RPMI7951 (cell line): ENCODE data around the gene WDR47. TPM values are rescaled to one million over a fixed set of nuclear protein-coding genes. Genes with fewer than 3 reads are reported as not detected.
"Not testable (repeated sequence)": the region's sequence is repeated elsewhere in the genome, so short reads cannot be mapped to it uniquely, and the experiment has no call there.

Experiments used
- DNase-seq: peaks from one replicate; pipeline ENCODE4 v3.0.0-alpha.2; 2012; ENCODE audit warnings: low read depth
- total RNA-seq: library from RNA; depleted of rRNA; stranded (reverse); fragments of >200 nt; shearing (Covaris generic); gene quantifications from 2 replicates; pipeline ENCODE4 v1.2.3, GENCODE V29; 2014

Gene WDR47
- total RNA-seq, 1 experiment from 2014 or later = 24.3 TPM

DNA sequence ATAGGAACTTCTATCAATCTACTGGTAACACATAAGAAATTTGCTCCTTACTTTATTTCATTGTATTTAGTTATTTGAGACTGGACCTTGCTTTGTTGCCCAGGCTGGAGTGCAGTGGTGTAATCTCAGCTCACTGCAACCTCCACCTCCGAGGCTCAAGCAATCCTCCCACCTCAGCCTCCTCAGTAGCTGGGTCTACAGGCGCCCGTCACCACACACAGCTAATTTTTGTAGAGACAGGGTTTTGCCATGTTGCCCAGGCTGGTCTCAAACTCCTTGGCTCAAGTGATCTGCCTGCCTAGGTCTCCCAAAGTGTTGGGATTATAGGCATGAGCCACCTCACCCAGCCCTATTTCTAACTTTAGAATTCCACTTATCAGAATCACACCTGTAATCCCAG, 10.2 kb upstream of the WDR47 start:
- DNase-seq = not testable (repeated sequence)

DNA sequence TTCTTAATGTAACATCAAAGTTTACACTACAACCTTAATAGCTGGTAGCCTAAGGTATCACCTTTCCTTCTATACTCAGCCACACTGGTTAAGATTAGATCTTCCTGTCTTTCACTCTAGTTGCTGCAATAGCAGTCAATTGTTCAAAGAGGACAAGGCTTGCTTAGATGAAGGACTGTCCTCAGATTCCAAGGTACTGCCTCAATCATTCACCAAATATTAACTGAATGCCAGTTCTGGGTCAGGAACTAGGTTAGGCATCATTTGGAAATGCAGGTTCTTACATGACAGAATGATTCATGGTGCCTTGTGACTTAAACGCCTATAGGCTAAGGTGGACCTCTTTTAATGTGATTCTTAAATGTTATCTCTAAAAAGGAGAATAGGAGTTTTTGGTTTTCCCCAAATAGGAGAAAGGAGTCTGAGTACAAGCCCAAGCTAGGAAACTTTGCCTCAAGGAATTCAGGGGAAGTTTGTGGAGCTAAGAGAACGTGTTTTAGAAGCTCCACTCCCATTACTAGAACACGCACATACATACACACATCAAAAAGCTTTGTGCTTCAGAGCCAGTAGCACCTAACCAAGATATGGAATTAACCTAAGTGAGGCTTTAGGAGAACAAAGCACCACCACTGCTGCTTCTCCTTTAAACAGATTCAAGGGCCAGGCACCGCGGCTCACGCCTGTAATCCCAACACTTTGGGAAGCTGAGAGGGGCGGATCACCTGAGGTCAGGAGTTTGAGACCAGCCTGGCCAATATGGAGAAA, 8.5 kb upstream of the WDR47 start:
- DNase-seq = no peak

DNA sequence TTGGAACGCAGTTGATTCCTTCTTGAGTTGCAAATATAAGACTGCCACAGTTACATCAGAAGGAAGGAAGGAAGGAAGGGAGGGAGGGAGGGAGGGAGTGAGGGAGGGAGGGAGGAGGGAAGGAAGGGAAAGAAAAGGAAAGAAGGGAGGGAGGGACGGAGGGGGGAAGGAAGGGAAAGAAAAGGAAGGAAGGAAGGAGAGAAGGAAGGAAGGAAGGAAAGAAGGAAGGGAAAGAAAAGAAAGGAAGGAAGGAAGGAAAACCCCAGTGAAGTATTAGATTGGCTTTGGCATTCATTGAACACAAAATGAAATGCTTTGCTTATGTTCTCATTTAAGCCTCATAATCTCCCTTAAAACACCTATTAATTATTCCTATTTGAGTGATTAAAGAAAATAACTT, 6.4 kb upstream of the WDR47 start:
- no peak for DNase-seq

DNA sequence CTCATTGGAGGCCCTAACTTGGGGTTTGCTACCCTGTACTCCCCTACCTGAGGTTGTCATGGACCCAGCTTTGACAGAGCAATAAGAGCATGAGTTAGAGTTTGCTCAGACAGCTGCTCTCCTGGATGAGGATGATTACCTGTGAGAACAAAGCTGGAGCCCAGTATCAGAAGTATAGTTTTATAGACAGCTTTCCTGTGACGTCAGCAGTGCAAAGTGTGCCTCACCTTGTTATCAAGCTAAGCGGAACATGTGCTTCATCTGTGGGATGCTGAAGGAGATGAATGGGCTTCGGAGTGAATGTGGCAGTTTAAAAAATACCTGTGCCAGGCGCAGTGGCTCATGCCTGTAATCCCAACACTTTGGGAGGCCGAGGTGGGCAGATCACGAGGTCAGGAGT, 5.4 kb upstream of the WDR47 start:
- no peak for DNase-seq

DNA sequence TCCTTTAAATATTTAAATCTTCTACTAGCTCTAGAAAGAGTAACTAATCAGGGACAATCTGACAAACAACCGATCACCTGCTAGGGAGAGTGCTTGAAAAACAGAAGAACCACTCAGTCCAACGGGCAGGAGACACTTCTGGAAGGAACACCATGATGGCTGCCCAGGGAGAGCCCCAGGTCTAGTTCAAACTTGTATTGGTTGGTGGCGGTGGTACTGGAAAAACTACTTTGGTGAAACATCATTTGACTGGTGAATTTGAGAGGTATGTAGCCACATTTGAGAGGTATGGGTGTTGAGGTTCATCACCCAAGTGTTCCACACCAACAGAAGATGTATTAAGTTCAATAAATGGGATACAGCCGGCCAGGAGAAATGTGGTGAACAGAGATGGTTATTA, 4.8 kb upstream of the WDR47 start:
- no peak for DNase-seq

DNA sequence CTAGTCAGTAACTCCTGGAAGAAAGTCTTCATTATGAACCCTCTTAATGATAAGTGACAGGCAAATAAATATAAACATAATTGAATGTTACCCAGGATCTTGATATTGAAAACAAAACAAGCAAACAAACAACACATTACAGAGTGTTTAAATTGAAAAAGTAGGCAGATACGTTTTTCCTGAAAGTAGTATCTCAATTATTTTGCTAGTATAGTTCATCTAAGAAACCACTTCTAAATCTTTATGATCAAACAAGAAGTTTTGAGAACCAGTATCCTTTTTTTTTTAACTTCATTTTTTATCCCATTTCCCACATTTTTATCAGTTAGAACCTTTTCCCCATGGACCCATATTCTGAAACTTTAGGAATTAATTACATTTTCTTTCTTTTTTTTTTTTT, 3.7 kb upstream of the WDR47 start:
- DNase-seq = no peak

DNA sequence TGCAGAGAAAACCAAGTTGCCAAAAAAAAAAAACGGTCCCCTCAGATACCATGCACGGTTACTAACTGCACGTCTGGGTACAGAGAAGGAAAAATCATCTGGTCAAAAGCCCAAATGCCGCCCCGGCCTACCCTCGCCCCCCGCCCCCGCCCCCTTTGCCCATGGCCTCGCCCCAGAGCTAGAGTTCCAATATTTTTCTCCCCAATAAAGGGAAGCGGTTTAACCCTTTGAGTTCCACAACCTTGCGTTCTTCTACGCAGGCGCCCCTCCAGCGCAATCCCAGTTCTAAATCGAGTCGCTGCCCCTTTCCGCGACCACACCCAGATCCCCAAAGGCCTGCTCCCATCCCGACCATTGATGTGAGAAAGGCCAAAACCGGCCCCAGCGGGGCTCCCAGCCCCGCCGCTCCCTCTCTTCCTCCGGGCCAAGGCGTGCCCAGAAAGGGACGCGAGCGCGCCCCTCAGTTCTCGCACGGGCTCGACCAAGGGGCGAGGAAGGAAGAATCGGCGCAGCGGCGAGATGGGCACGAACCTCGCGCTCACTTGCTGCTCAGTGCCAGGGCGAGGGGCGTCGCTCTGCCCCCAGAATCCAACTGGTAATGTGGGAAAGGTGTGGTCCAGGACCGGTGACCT, 797 bp downstream of the WDR47 start:
- DNase-seq = peak; percentile 34

DNA sequence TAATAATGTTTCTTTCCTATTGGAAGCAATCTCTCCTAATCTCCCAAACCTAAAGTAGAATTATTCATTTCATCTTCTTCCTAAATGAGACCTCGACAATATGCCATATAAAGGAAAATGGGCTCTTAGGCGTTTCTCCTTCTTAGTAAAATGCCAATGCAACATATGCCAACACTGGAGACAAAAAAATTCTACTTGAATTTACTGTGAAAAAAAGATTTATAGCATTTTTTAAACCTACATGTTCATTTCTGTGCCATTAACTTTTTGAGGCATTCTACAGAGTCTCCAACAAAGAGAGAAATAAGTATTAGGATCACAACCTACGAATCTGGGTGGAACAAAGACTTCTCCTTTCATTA, 1.3 kb downstream of the WDR47 start:
- no peak for DNase-seq

DNA sequence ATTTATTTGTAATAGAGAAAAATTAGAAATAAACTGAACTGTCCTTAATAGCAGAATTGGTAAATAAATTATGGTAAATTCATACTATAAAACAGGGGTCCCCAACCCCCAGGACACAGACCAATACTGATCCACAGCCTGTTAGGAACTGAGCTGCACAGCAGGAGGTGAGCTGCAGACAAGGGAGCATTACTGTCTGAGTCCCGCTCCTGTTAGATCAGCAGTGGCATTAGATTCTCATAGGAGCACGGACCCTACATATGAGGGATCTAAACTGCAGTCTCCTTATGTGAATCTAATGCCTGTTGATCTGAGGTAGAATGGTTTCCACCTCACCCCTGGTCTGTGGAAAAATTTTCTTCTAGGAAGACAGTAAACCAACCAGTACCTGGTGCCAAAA, 7.5 kb downstream of the WDR47 start:
- DNase-seq = no peak

DNA sequence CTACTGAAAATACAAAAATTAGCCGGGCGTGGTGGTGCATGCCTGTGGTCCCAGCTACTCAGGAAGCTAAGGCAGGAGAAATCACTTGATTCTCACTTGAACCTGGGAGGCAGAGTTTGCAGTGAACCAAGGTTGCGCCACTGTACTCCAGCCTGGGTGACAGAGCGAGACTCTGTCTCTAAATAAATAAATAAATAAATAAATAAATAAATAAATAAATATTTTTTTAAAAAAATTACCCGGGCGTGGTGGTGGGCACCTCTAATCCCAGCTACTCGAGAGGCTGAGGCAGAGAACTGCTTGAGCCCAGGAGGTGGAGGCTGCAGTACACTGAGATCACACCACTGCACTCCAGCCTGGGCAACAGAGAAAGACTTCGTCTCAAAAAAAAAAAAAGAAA, 12.4 kb downstream of the WDR47 start:
- not testable (repeated sequence) for DNase-seq

DNA sequence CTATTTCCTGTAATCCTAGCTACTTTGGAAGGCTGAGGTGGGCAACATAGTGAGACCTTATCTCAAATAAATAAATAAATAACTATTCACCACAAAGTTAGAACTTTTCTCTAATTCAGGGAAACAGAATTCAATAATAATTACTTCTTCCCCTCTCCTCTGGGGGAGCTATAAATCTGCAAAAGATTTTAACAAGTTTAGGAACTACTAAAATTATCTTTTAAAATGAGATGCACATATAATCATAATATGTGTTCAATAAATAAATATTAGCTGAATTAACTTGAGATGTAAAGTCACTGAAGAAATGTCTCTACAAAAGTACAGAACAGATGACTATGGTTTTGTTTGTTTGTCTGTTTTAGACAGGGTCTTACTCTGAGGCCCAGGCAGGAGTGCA, 14.1 kb downstream of the WDR47 start:
- DNase-seq = no peak

DNA sequence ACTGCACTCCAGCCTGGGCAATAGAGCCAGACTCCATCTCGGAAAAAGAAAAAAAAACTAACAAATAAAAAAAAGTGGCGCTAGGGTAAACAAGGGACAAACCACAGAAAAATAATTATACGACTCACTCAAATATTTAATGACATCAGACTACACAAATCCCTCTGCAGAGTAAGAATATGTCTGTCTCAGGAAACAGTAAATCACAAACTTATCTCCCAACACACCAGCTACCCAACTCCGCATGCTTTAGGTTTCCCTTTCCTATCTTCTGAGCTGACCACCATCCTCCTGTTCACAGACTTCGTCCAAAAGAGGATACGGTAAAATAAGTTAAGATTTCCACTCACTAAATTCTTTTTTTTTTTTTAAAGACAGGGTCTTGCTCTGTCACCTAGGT, 16.2 kb downstream of the WDR47 start:
- DNase-seq = no peak

DNA sequence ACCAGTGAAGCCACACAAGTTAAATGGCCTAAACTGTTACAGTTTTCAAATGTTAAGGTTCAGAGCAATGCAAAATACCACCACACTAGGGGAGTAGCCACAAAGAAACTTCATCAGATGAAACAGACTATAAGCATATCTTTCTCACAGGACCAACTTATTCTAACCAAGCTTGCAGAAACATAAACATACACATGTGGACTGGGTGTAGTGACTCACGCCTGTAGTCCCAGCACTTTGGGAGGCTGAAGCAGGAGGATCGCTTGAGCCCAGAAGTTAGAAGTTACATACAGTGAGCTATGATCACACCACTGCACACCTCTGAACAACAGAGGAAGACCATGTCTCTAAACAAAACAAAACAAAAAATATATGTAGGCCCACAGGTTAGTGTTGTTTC, 17.3 kb downstream of the WDR47 start:
- DNase-seq = no peak

DNA sequence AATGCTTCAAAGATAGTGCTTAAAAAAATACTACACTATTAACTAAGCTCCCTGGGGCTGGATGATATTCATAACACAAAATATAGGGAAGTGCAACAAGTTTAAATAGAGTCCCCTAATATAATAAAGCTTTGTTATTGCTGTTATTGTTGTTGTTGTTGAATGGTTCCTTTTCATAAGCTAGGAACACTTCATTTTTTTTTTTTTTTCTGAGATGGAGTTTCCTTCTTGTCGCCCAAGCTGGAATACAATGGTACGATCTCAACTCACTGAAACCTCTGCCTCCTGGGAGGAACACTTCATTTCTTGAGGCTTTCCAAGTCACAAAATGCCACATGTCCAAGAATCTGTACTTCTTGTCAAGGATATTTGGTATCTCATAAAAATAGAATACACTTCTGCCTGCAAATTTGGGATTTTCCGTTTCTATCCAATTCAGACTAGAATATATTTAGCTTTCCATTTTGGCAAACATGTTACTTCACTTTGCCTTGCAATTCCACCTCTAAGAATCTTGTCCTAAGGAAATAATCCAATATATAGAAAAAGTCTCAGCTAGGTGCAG, 21.1 kb downstream of the WDR47 start:
- DNase-seq = no peak

DNA sequence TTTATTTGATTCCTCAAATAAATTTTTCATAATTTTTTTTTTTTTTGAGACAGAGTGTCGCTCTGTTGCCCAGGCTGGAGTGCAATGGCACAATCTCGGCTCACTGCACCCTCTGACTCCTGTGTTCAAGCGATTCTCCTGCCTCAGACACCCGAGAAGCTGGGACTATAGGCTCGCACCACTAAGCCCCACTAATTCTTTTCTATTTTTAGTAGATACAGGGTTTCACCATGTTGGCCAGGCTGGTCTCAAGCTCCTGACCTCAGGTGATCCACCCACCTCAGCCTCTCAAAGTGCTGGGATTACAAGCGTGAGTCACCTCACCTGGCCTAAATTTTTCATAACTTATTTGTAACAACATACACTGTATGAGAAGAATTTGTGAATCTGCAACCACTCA, 24.2 kb downstream of the WDR47 start:
- DNase-seq = not testable (repeated sequence)

DNA sequence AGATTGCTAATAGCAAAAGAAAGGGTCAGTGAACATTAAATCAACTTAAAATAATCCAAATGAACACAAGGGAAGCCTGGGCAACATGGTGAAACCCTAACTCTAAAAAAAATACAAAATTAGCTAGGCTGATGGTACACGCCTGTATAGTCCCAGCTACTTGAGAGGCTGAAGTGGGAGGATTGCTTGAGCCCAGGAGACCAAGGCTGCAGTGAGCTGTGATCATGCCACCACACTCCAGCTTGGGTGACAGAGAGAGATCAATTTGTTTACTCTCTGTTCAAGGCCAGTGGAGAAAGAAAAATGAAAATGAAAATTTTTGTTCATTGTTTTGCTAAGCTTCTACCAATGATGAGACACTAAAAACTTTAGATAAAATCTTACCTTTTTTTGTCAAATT, 24.8 kb downstream of the WDR47 start:
- no peak for DNase-seq

DNA sequence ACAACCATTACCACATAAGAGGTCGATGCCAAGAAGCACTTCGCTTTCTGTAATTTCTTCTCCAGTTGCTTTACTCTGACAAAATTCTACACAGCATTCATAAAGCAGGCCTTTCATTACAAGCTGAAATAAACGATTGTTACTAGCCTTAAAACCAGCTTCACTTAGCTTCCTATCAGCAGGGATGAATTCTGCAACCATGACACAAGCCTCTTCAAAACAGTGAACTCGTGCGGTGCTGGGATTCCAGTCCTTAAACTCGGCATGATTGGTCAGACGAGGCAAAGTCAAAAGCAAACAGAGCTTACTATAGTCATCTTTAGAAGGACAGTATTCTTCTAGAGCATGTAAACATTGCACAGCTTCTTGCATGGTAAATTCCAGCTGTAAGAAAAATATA, 30.6 kb downstream of the WDR47 start:
- DNase-seq = peak; percentile 16

DNA sequence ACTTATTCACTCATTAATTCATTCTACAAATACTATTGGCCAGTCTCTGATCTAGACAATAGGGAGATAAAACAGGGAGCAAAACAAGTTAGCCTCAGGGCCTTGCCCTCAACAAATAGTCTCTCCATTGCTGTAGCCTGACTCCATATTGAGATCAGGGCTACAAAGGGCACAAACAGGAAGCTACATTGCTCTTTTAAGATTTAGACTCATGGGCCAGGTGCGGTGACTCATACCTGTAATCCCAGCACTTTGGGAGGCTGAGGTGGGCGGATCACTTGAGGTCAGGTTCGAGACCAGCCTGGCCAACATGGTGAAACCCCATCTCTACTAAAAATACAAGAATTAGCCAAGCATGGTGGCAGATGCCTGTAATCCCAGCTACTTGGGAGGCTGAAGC, 45.3 kb downstream of the WDR47 start:
- DNase-seq = not testable (repeated sequence)

DNA sequence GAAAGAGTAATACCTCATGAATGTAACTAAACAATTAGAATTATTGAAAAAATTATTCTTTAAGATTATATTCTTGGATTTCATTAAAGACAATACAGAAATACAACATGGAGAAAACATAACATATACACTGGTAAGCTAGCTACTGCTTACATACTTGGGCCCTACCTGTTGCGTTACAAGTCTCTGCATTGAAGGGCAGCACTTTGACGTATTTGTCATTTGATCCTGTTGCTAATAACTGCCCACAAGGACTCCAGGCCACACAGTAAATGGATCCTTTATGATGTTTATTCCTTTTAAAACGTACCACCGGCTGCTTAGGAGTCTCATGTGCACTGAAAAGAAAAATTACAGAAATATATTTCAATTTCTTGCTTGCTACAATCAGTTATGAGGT, 58.8 kb downstream of the WDR47 start:
- no peak for DNase-seq

DNA sequence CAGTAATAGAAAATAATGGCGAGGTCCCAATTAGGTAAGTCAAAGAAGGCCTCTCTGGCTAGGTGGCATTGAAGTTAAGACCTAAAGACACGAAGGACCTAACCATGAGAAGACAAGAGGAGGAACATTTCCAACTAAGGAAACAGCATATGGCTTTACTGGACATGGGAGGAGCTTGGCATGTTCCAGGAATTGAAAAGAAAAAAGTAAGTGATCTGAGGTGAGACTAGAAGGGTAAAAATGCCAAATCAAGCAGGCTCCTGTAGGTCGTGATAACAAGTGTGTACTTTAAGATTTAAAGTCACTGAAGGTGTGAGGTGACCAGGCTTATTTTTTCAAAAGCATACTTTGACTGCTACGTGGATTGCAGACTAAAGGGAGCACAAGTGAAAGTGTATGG, 65.2 kb downstream of the WDR47 start:
- no peak for DNase-seq

DNA sequence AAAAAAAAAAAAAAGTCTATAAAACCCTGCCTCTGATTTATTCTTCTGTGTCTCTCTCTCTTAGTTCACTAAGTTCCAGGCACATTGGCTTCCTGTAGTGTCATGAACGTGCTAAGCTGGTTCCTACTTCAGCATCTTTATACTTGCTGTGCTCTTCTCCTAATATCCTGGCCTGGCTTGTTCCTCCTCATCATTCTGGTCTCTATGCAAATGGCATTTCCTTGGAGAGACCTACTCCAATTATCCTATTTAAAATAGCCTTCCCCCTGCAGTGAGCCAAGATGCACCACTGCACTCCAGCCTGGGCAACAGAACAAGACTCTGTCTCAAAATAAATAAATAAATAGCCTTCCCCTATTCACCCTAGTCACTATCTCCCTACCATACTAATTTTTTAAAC, 69.0 kb downstream of the WDR47 start:
- no peak for DNase-seq

DNA sequence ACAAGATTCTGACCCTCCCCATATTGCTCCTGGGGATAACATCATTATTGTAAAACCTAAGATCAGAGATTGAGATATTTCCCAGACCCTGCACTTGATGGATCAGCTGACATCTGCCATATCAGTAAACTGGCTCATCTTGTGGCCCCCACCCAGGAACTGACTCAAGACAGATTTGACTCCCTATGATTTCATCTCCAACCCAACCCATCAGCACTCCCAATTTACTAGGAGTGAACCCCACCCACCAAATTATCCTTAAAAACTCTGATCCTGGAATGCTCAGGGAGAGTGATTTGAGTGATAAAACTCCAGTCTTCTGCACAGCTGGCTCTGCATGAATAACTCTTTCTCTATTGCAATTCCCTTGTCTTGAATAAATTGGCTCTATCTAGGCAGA, 72.6 kb downstream of the WDR47 start:
- DNase-seq = no peak

DNA sequence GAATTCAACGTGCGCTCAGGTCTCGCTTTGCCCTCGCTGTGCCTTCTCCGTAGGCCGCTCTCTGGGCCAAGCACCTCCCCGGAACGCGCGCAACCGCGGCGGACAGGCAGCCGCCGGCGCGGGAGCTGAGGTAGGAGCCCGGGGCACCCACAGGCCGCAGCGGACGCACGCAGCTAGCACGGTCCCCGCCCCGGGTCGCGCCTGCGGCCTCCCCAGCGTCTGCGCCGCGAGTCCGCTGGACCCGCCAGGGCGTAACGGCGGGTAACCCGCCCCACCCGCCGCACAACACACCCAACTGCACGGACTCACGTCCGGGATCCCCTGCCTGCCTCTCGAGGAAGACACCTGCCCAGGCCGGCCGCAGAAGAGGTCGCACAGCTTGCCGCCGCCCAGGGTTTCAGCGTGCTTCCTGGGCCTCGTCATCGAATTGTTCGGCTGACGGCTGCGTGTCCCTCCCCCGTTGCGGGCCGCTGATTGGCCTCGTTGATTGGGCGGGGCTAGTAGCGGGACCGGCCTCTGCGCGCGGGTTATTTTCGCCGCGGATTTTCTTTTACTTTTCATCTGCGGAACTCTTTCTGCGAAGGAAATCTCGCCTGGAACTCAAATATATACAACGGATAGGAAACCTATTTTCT, 78.7 kb downstream of the WDR47 start, which contains the start of gene CLCC1:
TSS of gene CLCC1 (minus strand) at position 433 of the 635 bp plus-strand sequence. CDS start 13,047 bp downstream, outside the sequence.
- DNase-seq = peak; percentile 92
